ENCODE results near the gene FAM163B.

FAM163B gene

DNA sequence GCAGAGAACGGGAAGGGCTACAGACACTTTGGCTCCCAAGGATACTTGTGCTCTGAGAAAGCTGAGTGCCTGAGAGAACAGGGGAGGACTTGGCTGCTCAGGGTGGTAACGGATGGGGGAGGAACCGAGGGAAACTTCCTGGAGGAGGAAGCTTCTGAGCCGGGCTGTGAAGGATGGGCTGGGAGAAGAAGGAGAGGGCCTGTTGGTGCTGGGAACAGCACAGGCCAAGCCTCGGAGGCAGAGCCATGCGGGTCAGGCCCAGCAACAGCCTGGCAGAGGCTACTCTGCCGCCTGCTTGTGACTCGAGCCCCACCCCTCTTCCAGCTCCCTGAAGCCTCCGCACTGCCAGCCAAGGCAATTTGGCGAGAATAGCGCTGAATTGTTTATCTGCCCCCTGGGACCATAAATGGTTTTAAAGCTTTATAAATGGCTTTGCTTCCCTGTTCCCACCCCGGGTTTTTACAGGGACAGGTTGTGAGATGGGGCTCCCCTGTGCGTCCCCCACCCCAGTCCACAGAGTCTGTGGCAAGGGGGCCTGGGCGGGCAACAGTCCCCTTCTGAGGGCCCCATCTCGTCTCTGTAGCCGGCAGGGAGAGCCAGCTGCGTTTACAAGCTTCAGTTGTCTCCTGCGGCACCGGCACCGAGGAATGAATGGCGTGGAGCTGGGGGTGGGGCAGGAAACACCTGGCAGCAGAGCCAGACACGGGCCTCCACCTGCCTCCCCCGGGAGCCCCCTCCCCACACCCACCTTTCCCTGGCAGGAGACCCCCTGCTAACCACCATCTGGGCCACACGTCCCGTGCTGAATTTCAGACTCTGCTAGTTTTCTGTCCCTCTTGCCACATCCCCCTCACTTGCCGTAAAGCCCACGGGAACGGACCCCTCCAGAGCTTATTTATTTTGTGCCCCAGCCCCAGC is 24.4 kb downstream of the FAM163B start:
- no peaks in the 10 kb centered on the region for H3K36me3 ChIP-seq
- intact Hi-C loops (cut with DNase I; ENCODE audit: low total_unique reads) = no loop called here
- H3K4me1 ChIP-seq = peaks cover 0 to 23% (median 17%) of the 10 kb centered on the region in 4 donors
- H3K27me3 ChIP-seq = peaks cover 0 to 73% of the 10 kb centered on the region in 2 donors
- H3K27ac ChIP-seq = no peak overlapping the region
- TF ChIP-seq, protein P1, sequence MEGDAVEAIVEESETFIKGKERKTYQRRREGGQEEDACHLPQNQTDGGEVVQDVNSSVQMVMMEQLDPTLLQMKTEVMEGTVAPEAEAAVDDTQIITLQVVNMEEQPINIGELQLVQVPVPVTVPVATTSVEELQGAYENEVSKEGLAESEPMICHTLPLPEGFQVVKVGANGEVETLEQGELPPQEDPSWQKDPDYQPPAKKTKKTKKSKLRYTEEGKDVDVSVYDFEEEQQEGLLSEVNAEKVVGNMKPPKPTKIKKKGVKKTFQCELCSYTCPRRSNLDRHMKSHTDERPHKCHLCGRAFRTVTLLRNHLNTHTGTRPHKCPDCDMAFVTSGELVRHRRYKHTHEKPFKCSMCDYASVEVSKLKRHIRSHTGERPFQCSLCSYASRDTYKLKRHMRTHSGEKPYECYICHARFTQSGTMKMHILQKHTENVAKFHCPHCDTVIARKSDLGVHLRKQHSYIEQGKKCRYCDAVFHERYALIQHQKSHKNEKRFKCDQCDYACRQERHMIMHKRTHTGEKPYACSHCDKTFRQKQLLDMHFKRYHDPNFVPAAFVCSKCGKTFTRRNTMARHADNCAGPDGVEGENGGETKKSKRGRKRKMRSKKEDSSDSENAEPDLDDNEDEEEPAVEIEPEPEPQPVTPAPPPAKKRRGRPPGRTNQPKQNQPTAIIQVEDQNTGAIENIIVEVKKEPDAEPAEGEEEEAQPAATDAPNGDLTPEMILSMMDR (IDR thresholded peaks at IDR 0.05) = no peak
- no peak overlapping the region for H3K4me3 ChIP-seq
- no peaks in the 10 kb centered on the region for H3K9me3 ChIP-seq
- no peak for DNase-seq

DNA sequence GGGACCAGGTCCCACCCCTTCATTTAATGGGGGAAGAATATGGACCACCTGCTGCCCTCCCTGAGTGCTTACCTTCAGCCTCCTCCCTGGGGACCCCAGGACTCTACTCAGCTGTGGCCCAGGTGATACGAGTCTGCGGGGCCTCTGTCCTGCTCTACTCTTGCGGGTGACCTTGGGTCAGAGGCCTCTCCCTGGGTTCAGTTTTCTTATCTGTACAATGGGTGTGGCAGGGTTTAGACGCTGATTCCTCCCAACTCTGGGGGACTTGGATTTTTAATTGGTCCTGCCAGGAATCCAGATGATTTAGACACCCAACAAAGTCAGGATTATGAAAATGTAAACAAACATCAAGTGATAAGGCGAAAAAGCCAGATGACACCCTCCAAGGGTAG is 25.0 kb downstream of the FAM163B start:
- DNase-seq = no peak
- peaks cover 0 to 73% of the 10 kb centered on the region in 2 donors for H3K27me3 ChIP-seq
- H3K4me1 ChIP-seq = peaks cover 0 to 23% (median 17%) of the 10 kb centered on the region in 4 donors
- H3K36me3 ChIP-seq = no peaks in the 10 kb centered on the region
- TF ChIP-seq, protein P1 (IDR thresholded peaks at IDR 0.05) = no peak
- H3K4me3 ChIP-seq = no peak overlapping the region
- H3K27ac ChIP-seq = no peak overlapping the region
- H3K9me3 ChIP-seq = no peaks in the 10 kb centered on the region
- intact Hi-C loops (cut with DNase I; ENCODE audit: low total_unique reads) = no loop called here

DNA sequence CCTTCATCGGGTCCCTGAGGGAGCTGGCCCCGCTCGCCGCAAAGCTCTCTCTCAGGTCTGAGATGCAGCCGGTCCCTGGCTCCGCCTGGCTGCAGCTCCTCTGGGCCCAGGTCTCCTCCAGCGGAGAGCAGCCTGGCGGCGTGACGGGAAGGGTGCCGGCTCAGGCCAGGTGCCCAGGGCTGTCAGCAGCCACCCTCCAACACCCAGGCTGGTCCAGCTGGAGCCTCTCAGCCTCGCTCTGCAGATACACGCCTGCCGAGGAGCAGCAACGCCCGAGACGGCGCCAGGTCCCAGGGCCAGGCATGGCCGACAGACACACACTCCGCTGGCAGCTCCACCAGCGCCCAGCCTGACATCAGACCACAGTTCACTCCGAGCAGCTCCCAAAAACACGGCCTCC is 25.6 kb downstream of the FAM163B start:
- H3K36me3 ChIP-seq = no peaks in the 10 kb centered on the region
- no peak for DNase-seq
- H3K9me3 ChIP-seq = no peaks in the 10 kb centered on the region
- peaks cover 0 to 23% (median 17%) of the 10 kb centered on the region in 4 donors for H3K4me1 ChIP-seq
- H3K4me3 ChIP-seq = no peak overlapping the region
- TF ChIP-seq, protein P1 (IDR thresholded peaks at IDR 0.05) = no peak
- intact Hi-C loops (cut with DNase I; ENCODE audit: low total_unique reads) = no loop called here
- peaks cover 0 to 79% of the 10 kb centered on the region in 2 donors for H3K27me3 ChIP-seq
- no peak overlapping the region for H3K27ac ChIP-seq

DNA sequence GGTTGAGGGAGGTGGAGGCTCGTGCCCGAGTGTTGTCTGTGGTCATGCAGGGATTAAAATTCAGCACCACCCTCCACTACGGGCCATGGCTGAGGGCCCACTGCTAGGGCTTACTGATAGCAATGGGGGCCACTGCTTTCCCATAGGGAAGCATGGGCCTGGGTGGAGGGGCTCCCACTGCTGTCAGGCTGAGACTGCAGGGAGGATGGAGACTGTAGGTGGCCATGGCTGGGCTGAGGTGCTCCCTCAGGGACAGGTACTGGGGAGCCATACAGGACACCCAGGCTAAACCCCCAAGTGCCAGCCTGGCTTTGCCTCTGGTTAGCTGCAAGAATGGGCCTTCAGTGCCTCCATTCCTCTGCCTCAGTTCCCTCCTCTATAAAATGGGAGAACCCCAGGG is 26.1 kb downstream of the FAM163B start:
- Histone ChIP-seq H3K27me3 (peaks cover 0 to 83% of the 10 kb centered on the region in 2 donors), H3K27ac (no peak overlapping the region), H3K4me3 (no peak overlapping the region), H3K36me3 (no peaks in the 10 kb centered on the region), H3K4me1 (peaks cover 0 to 23% (median 17%) of the 10 kb centered on the region in 4 donors), H3K9me3 (no peaks in the 10 kb centered on the region)
- DNase-seq = no peak
- TF ChIP-seq, protein P1 (IDR thresholded peaks at IDR 0.05) = no peak
- intact Hi-C loops (cut with DNase I; ENCODE audit: low total_unique reads) = no loop called here

DNA sequence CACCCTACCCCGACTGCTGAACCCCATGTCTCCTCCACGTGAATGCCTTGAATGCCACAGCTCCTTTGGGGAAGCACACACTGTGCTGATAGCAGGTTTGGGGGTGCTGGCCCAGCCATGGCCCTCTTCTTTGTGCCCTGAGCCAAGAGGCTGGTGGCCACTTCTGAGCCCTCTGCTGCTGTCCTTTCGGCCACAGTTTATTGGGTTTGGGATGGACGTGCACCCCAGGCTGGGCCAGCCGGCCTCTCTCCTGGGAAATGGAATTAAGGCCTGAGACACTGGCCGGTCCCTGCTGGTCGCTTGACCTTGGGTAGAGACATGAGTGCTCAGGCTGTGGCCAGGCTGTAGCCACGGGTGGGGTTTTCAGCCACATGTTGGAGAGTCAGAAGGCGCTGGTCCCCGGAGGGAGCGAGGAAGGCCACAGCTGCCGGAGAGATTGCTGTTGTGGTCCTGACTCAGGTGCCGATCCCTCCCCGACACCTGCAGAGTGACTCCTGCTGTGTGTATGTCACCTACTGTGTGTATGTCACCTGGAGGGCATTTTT is 26.6 kb downstream of the FAM163B start:
- Histone ChIP-seq H3K4me1 (peaks cover 0 to 23% (median 17%) of the 10 kb centered on the region in 4 donors), H3K9me3 (no peaks in the 10 kb centered on the region), H3K36me3 (no peaks in the 10 kb centered on the region), H3K4me3 (no peak overlapping the region), H3K27me3 (peaks cover 0 to 89% of the 10 kb centered on the region in 2 donors), H3K27ac (no peak overlapping the region)
- intact Hi-C loops (cut with DNase I; ENCODE audit: low total_unique reads) = no loop called here
- TF ChIP-seq, protein P1 (IDR thresholded peaks at IDR 0.05) = no peak
- DNase-seq = no peak
